NB4 (cell line): ENCODE measurements around the gene SMARCC2.

Experiments used
- DNase-seq: peaks from one replicate; pipeline ENCODE4 v3.0.0; 2010; ENCODE audit warnings: low read depth
- H3K4me3 ChIP-seq: one replicate; pipeline ENCODE4 v1.5.1; 2011; ENCODE audit warnings: mild to moderate bottlenecking, low read depth, low read length, moderate library complexity
- CTCF ChIP-seq: IDR thresholded peaks from one replicate; pipeline ENCODE4 v1.5.1; 2012; ENCODE audit warnings: low read depth, low read length
- MAX ChIP-seq: IDR thresholded peaks from 2 replicates; pipeline ENCODE4 v1.6.1; 2011; ENCODE audit warnings: low read depth, low read length
- MYC ChIP-seq: IDR thresholded peaks from 2 replicates; pipeline ENCODE4 v1.6.1; 2011; ENCODE audit warnings: low read depth, low read length
- POLR2A ChIP-seq: IDR thresholded peaks from 2 replicates; pipeline ENCODE4 v1.6.1; 2011; ENCODE audit warnings: mild to moderate bottlenecking; ENCODE audit not compliant: insufficient read length; ENCODE audit errors: extremely low read depth

The SMARCC2 gene

GRCh38 chr12:56161690-56162351 lies 27.5 kb downstream of the SMARCC2 start:
- no peak for DNase-seq
- TF ChIP-seq CTCF (no peak), MAX (no peak), MYC (no peak), POLR2A (no peak)
- no peak overlapping the region for H3K4me3 ChIP-seq

- no peak for DNase-seq
- peak overlapping the region; percentile 93 for H3K4me3 ChIP-seq
- no peak for TF ChIP-seq MYC
- TF ChIP-seq MAX, result no peak
- TF ChIP-seq POLR2A, result no peak
- TF ChIP-seq CTCF, result no peak
Observed at GRCh38 chr12:56160894-56161689, 28.2 kb downstream of the SMARCC2 start.

- DNase-seq, result peak; percentile 29
- H3K4me3 ChIP-seq, result peak overlapping the region; percentile 93
- TF ChIP-seq MAX (no peak), POLR2A (no peak), CTCF (no peak), MYC (no peak)
Observed at GRCh38 chr12:56160193-56160763, 29.0 kb downstream of the SMARCC2 start.

GRCh38 chr12:56159482-56160192 lies 29.6 kb downstream of the SMARCC2 start:
- DNase-seq, result no peak
- peak overlapping the region; percentile 93 for H3K4me3 ChIP-seq
- TF ChIP-seq CTCF, result no peak
- TF ChIP-seq MAX, result no peak

GRCh38 chr12:56158926-56159461 lies 30.3 kb downstream of the SMARCC2 start:
- peak overlapping the region; percentile 93 for H3K4me3 ChIP-seq
- DNase-seq, result peak; percentile 77
- TF ChIP-seq CTCF, result no peak
- no peak for TF ChIP-seq MAX
- TF ChIP-seq POLR2A, result no peak
- TF ChIP-seq MYC, result no peak
